ENCODE data around the gene TRAK1.

Gene TRAK1

DNA sequence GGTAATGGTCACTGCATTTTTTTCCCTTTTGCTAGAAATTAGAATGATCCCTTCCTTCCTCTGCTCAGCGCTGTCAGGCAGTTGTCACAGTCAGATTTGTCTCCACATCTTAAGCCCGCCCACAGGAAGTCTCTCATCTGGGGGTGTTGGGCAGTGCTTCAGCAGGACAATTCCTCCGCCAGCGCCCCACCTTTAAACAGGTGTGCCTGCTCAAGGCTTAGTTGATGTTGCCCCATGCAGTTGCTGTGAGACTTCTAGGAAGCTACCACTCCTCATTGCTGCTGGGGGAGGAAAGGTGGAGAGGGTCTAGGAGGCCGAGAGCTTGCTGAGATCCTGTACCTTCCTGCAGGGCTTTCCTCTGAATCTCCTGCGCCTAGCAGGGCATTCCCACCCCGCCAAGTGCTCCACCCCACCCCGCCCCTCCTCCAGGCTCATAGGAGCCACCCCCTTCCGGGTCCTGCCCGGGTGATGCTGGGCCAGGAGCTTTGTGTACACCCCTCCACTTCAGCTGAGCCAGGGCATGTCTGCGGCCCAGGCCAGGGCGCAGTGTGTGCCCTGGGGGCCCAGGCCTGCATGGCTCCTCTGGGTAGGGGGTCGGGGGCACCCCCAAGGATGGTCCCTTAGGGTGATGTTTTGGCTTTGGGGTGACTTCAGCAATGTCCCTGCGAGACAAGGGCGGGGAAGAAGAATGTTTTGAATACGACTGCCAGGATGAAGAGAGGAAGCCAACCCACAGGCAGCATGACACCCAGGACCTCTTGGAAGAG, 68.7 kb downstream of the TRAK1 start:
- no peak for TF ChIP-seq EZH2phosphoT487 (IDR thresholded peaks at IDR 0.05; ENCODE audit: low read length)
- TF ChIP-seq EZH2 (optimal IDR thresholded peaks at IDR 0.05; ENCODE audit: low read depth, low read length) = no peak
- no peak for TF ChIP-seq CTCF (IDR thresholded peaks at IDR 0.05; ENCODE audit: low read length)
- Histone ChIP-seq H3K9me2 (replicated peaks; ENCODE audit: insufficient read depth, low read length) (no peaks in the 10 kb centered on the region), H3K4me2 (ENCODE audit: low read depth, low read length) (peak overlapping the region; percentile 76), H3K4me1 (ENCODE audit: low read length) (peaks cover 13% of the 10 kb centered on the region; the same call in 1 of the 2 replicates), H3K9ac (ENCODE audit: low read length) (peak overlapping the region; percentile 7; the same call in 1 of the 2 replicates), H4K20me1 (ENCODE audit: insufficient read depth, low read length) (no peaks in the 10 kb centered on the region), H3K27ac (ENCODE audit: low read length) (peak overlapping the region; percentile 50; the same call in 1 of the 2 replicates), H3K27me3 (replicated peaks; ENCODE audit: insufficient read depth, low read length) (no peaks in the 10 kb centered on the region), H3K9me3 (replicated peaks; ENCODE audit: insufficient read depth, low read length) (no peaks in the 10 kb centered on the region), H3K4me3 (ENCODE audit: low read length) (peak overlapping the region; percentile 43), H2AFZ (ENCODE audit: low read length) (peak overlapping the region; percentile 29; the same call in 1 of the 2 replicates), H3K36me3 (replicated peaks; ENCODE audit: insufficient read depth, low read length) (no peaks in the 10 kb centered on the region; the same call in 1 of the 2 replicates), H3F3A (ENCODE audit: insufficient read depth, low read length) (peaks cover 7% of the 10 kb centered on the region), H3K79me2 (ENCODE audit: low read length) (peaks cover 68% of the 10 kb centered on the region)
- DNase-seq = peak; percentile 88

DNA sequence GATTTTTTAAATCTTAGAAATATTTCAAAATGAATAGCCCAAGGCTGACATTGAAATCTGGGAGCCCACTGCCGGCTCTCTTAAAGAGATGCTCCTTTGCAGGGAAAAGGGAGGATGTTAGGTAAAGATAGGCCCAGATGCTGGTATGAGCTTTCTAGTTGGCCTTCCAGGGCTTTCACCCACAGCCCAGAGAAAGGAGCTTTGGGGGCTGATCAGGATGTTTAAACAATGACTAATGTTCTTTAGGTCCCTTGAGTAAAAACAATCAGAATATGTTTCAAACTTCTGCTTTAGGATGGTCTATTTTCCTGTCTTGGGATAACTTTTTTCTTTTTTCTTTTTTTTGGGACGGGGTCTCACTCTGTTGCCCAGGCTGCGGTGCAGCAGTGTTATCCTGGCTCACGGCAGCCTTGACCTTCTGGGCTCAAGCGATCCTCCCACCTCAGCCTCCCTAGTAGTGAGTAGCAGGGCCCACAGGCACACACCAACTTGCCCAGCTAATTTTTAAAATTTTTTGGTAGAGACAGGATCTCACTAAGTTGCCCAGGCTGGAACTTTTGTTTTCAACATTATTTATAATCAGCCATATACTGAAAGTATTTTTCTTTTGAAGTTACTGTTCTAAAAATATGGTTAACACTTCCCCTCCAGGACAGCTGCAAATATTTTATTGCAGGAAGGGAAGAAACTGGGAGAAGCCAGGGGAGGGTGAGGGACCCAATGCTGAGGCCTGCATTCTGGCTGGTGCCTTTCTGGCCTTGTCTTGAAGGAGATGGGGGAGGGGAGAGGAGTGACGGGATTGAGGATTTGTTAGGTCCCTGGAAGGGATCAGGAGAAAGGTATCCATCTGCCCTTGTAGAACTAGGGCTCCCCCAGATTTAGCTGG, 70.1 kb downstream of the TRAK1 start:
- no peaks in the 10 kb centered on the region for H3K9me3 ChIP-seq (replicated peaks; ENCODE audit: insufficient read depth, low read length)
- no peaks in the 10 kb centered on the region for H3K9me2 ChIP-seq (replicated peaks; ENCODE audit: insufficient read depth, low read length)
- peaks cover 69% of the 10 kb centered on the region for H3K79me2 ChIP-seq (ENCODE audit: low read length)
- no peak overlapping the region for H2AFZ ChIP-seq (ENCODE audit: low read length)
- peaks cover 13% of the 10 kb centered on the region; the same call in 1 of the 2 replicates for H3K4me1 ChIP-seq (ENCODE audit: low read length)
- H3K9ac ChIP-seq (ENCODE audit: low read length) = no peak overlapping the region
- no peaks in the 10 kb centered on the region for H3K27me3 ChIP-seq (replicated peaks; ENCODE audit: insufficient read depth, low read length)
- no peak for DNase-seq
- H3K4me3 ChIP-seq (ENCODE audit: low read length) = no peak overlapping the region
- H3K4me2 ChIP-seq (ENCODE audit: low read depth, low read length) = no peak overlapping the region
- H3K36me3 ChIP-seq (replicated peaks; ENCODE audit: insufficient read depth, low read length) = no peaks in the 10 kb centered on the region; the same call in 1 of the 2 replicates
- H3K27ac ChIP-seq (ENCODE audit: low read length) = no peak overlapping the region
- no peaks in the 10 kb centered on the region for H4K20me1 ChIP-seq (ENCODE audit: insufficient read depth, low read length)
- no peak for TF ChIP-seq EZH2phosphoT487 (IDR thresholded peaks at IDR 0.05; ENCODE audit: low read length)
- no peak for TF ChIP-seq EZH2 (optimal IDR thresholded peaks at IDR 0.05; ENCODE audit: low read depth, low read length)
- no peak for TF ChIP-seq CTCF (IDR thresholded peaks at IDR 0.05; ENCODE audit: low read length)
- H3F3A ChIP-seq (ENCODE audit: insufficient read depth, low read length) = peaks cover 7% of the 10 kb centered on the region

DNA sequence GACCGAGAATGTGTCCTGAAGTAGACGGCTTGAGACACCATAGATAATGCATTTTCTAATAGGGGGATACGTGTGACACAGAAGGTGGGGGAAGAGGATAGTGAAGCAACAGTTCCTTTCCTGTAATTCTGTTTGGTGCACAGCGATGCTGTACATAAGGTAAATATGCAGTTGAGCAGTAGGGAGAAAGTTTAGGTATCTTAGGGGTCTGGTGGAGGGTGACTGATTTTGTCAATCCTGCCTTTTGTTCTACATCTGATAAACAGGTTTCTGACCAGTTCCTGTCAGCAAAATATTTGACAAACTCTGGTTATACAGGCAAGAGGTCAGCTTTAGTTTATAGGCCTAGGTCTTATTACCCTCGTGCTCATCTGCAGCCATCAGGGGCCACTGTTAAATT, 71.3 kb downstream of the TRAK1 start:
- Histone ChIP-seq H3K36me3 (replicated peaks; ENCODE audit: insufficient read depth, low read length) (no peaks in the 10 kb centered on the region; the same call in 1 of the 2 replicates), H3K27me3 (replicated peaks; ENCODE audit: insufficient read depth, low read length) (no peaks in the 10 kb centered on the region), H2AFZ (ENCODE audit: low read length) (no peak overlapping the region), H3K9me2 (replicated peaks; ENCODE audit: insufficient read depth, low read length) (no peaks in the 10 kb centered on the region), H3K4me3 (ENCODE audit: low read length) (no peak overlapping the region), H3K9me3 (replicated peaks; ENCODE audit: insufficient read depth, low read length) (no peaks in the 10 kb centered on the region), H3K79me2 (ENCODE audit: low read length) (peaks cover 74% of the 10 kb centered on the region), H3K4me2 (ENCODE audit: low read depth, low read length) (no peak overlapping the region), H3K9ac (ENCODE audit: low read length) (no peak overlapping the region), H4K20me1 (ENCODE audit: insufficient read depth, low read length) (no peaks in the 10 kb centered on the region), H3K27ac (ENCODE audit: low read length) (no peak overlapping the region), H3F3A (ENCODE audit: insufficient read depth, low read length) (peaks cover 7% of the 10 kb centered on the region), H3K4me1 (ENCODE audit: low read length) (peaks cover 13% of the 10 kb centered on the region; the same call in 1 of the 2 replicates)
- DNase-seq = no peak
- TF ChIP-seq EZH2 (optimal IDR thresholded peaks at IDR 0.05; ENCODE audit: low read depth, low read length) = no peak
- TF ChIP-seq EZH2phosphoT487 (IDR thresholded peaks at IDR 0.05; ENCODE audit: low read length) = no peak
- no peak for TF ChIP-seq CTCF (IDR thresholded peaks at IDR 0.05; ENCODE audit: low read length)

All from MM.1S (cell line).